Peyer's patch (tissue), 4 donors: ENCODE results near the gene STUM. TPM values are rescaled to one million over a fixed set of nuclear protein-coding genes. Genes with fewer than 3 reads are reported as not detected.
A peak's percentile ranks its signal among the peaks of the same experiment; 100 is the strongest.

Experiments used
- DNase-seq, 3 donors: peaks; one replicate each; pipeline ENCODE4 v3.0.0-alpha.2; 2017 to 2019
- H3K27ac ChIP-seq, 4 donors: fragments of 200-600 bp; sonication (generic); one replicate each; pipeline ENCODE4 v1.5.1; 2016 to 2019
- H3K27me3 ChIP-seq, 2 donors: fragments of 200-600 bp; sonication (generic); one replicate each; pipeline ENCODE4 v1.5.1; 2019
- H3K36me3 ChIP-seq, 3 donors: fragments of 200-600 bp; sonication (generic); one replicate each; pipeline ENCODE4 v1.5.1; 2016 to 2019
- H3K4me1 ChIP-seq, 4 donors: fragments of 200-600 bp; sonication (generic); one replicate each; pipeline ENCODE4 v1.5.1; 2016 to 2019
- H3K4me3 ChIP-seq, 4 donors: fragments of 200-600 bp; sonication (generic); 1 replicate in 3 of 4; 2 replicates in 1 of 4; pipeline ENCODE4 v1.5.1; 2016 to 2019; ENCODE audit warnings: mild to moderate bottlenecking in 1 of 4
- H3K9me3 ChIP-seq, 4 donors: fragments of 200-600 bp; sonication (generic); one replicate each; pipeline ENCODE4 v1.5.1; 2016 to 2019; ENCODE audit warnings: mild to moderate bottlenecking in 1 of 4
- POLR2A ChIP-seq, 2 donors: fragments of 450-650 bp; IDR thresholded peaks; one replicate each; pipeline ENCODE4 v1.5.1; 2017; ENCODE audit warnings: antibody characterized with exemption in 2 of 2, mild to moderate bottlenecking in 2 of 2, moderate library complexity in 2 of 2
- total RNA-seq, 4 donors: library from RNA; depleted of rRNA; stranded (reverse); fragments of >200 nt; gene quantifications; one replicate each; pipeline ENCODE4 v1.1.0, GENCODE V29; 2016
- TF ChIP-seq, protein P1 (sequence below), 6 experiments: fragments of 450-650 bp in 4 of 6; fragments of 200-600 bp in 2 of 6; sonication (generic) in 1 of 6; IDR thresholded peaks; one replicate each; pipeline ENCODE4 v1.5.1; 2017 to 2019; ENCODE audit warnings: antibody characterized with exemption in 6 of 6, mild to moderate bottlenecking in 3 of 6, moderate library complexity in 1 of 6

The STUM gene
- total RNA-seq, 4 donors from 2014 or later = 1.4 to 4.6 (median 2.9) TPM

DNA sequence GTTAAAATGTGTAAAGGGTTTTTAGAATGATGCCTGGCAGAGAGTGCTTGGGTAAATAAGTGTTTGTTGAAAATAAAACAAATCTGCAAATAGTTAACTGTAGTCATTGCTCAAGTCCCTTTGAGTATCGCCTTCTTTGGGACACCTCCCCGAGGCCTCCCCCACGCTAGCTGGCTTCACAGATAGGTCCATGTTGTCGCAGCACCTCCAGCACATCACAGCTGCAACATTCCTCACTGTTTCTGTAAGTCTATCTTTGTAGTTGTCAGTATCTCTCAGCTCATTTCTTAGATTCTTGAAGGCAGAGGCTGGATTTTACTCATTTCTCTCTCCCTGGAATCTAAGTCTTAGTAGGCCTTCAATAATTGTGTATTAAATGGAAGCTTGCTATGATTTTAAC is 1.6 kb upstream of the STUM start:
- peaks cover 0 to 49% (median 20%) of the 10 kb centered on the region in 4 donors for H3K4me1 ChIP-seq

GRCh38 chr1:226547754-226548191 is 791 bp upstream of the STUM start:
- TF ChIP-seq POLR2A (IDR thresholded peaks at IDR 0.05) = no peak
- TF ChIP-seq, protein P1, sequence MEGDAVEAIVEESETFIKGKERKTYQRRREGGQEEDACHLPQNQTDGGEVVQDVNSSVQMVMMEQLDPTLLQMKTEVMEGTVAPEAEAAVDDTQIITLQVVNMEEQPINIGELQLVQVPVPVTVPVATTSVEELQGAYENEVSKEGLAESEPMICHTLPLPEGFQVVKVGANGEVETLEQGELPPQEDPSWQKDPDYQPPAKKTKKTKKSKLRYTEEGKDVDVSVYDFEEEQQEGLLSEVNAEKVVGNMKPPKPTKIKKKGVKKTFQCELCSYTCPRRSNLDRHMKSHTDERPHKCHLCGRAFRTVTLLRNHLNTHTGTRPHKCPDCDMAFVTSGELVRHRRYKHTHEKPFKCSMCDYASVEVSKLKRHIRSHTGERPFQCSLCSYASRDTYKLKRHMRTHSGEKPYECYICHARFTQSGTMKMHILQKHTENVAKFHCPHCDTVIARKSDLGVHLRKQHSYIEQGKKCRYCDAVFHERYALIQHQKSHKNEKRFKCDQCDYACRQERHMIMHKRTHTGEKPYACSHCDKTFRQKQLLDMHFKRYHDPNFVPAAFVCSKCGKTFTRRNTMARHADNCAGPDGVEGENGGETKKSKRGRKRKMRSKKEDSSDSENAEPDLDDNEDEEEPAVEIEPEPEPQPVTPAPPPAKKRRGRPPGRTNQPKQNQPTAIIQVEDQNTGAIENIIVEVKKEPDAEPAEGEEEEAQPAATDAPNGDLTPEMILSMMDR (IDR thresholded peaks at IDR 0.05) = peak; percentile 62 to 91 (median 86)
- Histone ChIP-seq H3K4me3 (peak overlapping the region in 3 of 4 donors; percentile 40 to 55 (median 53)), H3K36me3 (no peaks in the 10 kb centered on the region), H3K27me3 (no peaks in the 10 kb centered on the region), H3K9me3 (no peaks in the 10 kb centered on the region), H3K27ac (no peak overlapping the region), H3K4me1 (peaks cover 0 to 40% (median 20%) of the 10 kb centered on the region in 4 donors)
- peak; percentile 79 to 93 (median 80) for DNase-seq

More for the DNA sequence above, 1.6 kb upstream of the STUM start:
- no peak for DNase-seq
- H3K9me3 ChIP-seq = no peaks in the 10 kb centered on the region
- peak overlapping the region in 1 of 4 donors; percentile 34 for H3K27ac ChIP-seq
- no peaks in the 10 kb centered on the region for H3K36me3 ChIP-seq
- H3K27me3 ChIP-seq = no peaks in the 10 kb centered on the region
- H3K4me3 ChIP-seq = no peak overlapping the region
- no peak for TF ChIP-seq POLR2A (IDR thresholded peaks at IDR 0.05)
- TF ChIP-seq, protein P1 (IDR thresholded peaks at IDR 0.05) = no peak

DNA sequence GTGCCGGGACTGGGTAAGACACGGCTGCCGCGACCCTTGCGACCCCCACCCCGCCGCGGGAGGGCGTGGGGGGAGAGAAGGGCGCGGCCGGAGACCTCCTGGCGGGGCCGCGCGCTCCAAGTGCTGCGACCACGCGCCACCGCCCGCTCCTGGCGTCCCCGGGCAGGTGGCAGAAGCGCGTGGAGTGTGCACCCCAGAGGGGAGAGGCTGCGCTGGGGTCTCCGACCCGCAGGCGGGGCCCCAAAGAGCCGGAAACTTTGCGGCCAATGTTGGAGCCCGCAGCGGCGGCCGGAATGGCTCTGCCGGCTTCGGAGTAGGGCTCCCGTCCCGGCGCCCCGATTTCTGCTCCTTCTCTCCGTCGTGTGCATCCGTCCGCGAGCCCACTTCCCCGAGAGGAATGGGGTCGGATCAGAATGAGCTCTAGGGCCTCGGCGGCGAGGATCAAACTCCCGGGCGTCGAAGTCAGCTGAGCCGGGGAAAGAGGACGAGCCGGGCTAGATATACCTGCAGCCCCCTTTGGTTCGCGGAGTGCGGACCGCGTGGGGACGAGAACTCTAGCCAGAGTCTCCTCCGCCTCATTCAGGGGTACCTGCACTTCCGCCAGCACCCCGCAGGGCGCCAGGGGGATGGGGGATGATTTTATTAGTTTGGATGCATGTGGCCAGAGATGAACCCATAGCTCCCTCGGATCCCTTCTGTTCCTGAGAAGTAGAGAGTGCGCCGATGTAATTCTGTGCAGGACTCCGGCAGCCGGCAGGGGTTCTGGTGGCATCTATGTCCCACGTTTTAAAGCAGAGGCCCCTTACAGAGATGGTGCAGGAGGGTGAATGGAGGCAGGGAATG is 751 bp downstream of the STUM start:
- Histone ChIP-seq H3K27ac (peak overlapping the region in 3 of 4 donors; percentile 15 to 57 (median 25)), H3K27me3 (no peaks in the 10 kb centered on the region), H3K9me3 (no peaks in the 10 kb centered on the region), H3K4me1 (peaks cover 0 to 37% (median 20%) of the 10 kb centered on the region in 4 donors), H3K36me3 (no peaks in the 10 kb centered on the region), H3K4me3 (peak overlapping the region; percentile 40 to 60 (median 54))
- no peak for TF ChIP-seq POLR2A (IDR thresholded peaks at IDR 0.05)
- TF ChIP-seq, protein P1 (IDR thresholded peaks at IDR 0.05) = peak in 1 of 6 experiments; percentile 8
- peak in 2 of 3 donors; percentile 17 to 48 for DNase-seq

- H3K36me3 ChIP-seq = no peaks in the 10 kb centered on the region
- H3K4me3 ChIP-seq = peak overlapping the region; percentile 40 to 60 (median 54)
- DNase-seq = peak; percentile 32 to 66 (median 61)
- H3K9me3 ChIP-seq = no peaks in the 10 kb centered on the region
- no peaks in the 10 kb centered on the region for H3K27me3 ChIP-seq
- peaks cover 0 to 37% (median 20%) of the 10 kb centered on the region in 4 donors for H3K4me1 ChIP-seq
- peak overlapping the region in 2 of 4 donors; percentile 25 to 52 for H3K27ac ChIP-seq
- TF ChIP-seq, protein P1 (IDR thresholded peaks at IDR 0.05) = peak in 4 of 6 experiments; percentile 1 to 4 (median 2)
- TF ChIP-seq POLR2A (IDR thresholded peaks at IDR 0.05) = no peak
Observed at GRCh38 chr1:226549937-226550671, 1.5 kb downstream of the STUM start.

DNA sequence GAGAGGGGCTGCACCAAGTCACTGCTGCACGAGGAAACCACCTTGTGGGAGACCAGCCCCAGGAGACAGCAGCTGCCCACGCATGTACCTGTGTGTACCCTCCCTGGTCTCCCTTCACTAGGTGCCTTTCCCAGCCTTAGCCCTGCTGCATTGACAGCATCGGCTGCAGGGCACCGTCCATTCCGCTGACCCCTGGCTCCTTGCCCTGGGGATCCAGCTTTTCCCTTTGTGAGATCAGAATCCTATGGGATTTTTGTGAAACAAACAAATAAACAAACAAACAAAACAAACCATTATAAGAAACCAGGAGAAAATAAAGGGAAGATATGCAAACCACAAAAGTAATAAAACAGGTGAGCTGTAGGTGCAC is 2.1 kb downstream of the STUM start:
- Histone ChIP-seq H3K9me3 (no peaks in the 10 kb centered on the region), H3K36me3 (no peaks in the 10 kb centered on the region), H3K4me1 (peaks cover 0 to 37% (median 20%) of the 10 kb centered on the region in 4 donors), H3K27ac (no peak overlapping the region), H3K4me3 (no peak overlapping the region), H3K27me3 (no peaks in the 10 kb centered on the region)
- TF ChIP-seq POLR2A (IDR thresholded peaks at IDR 0.05) = no peak
- TF ChIP-seq, protein P1 (IDR thresholded peaks at IDR 0.05) = no peak
- DNase-seq = no peak
